Motor neuron (in vitro differentiated cells): ENCODE measurements around the gene RASL10A. TPM values are rescaled to one million over a fixed set of nuclear protein-coding genes. Genes with fewer than 3 reads are reported as not detected.

Experiments used
- ATAC-seq, 8 experiments: fragments of 200-7000 bp; cut with Tn5 transposase; replicated peaks in 6 of 8; 2 replicates each; pipeline ENCODE4 v1.8.0; 2021; ENCODE audit warnings: mild to moderate bottlenecking in 8 of 8, moderate library complexity in 8 of 8
- H3K27ac ChIP-seq, 2 donors: fragments of 250-450 bp; sonication (Bioruptor Pico); 2 replicates each; pipeline ENCODE4 v1.9.0; 2021; ENCODE audit warnings: antibody characterized with exemption in 2 of 2, mild to moderate bottlenecking in 2 of 2, moderate library complexity in 1 of 2
- H3K4me1 ChIP-seq, 2 donors: fragments of 250-450 bp; sonication (Bioruptor Pico); replicated peaks in 1 of 2; 2 replicates each; pipeline ENCODE4 v1.6.1; 2021; ENCODE audit warnings: antibody characterized with exemption in 2 of 2, mild to moderate bottlenecking in 2 of 2, moderate library complexity in 1 of 2
- H3K4me3 ChIP-seq, 5 donors: fragments of 250-450 bp; sonication (Bioruptor Pico); 2 replicates each; pipeline ENCODE4 v1.9.0; 2021; ENCODE audit warnings: antibody characterized with exemption in 5 of 5, mild to moderate bottlenecking in 5 of 5, moderate library complexity in 4 of 5
- WGBS, 10 experiments: fragments of 450-650 bp; shearing (Covaris generic); methylation state at CpG; one replicate each; pipeline ENCODE4 v1.0.0; 2022; 5-methylcytosine and 5-hydroxymethylcytosine counted together
- in situ Hi-C, 9 experiments: fragments of 400-800 bp; cut with MboI; loops; one replicate each; pipeline ENCODE4 v1.15.0; 2021; ENCODE audit warnings: low sequenced_read_pairs in 9 of 9, low pct_unique_long_range_greater_than_20kb in 2 of 9; ENCODE audit not compliant: unreplicated experiment in 9 of 9
- total RNA-seq, 8 experiments: library from RNA; unstranded; fragments of 300-600 nt; gene quantifications; 2 replicates each; pipeline versions ENCODE4 v1.2.3 to v1.2.4, GENCODE V29; 2022

The RASL10A gene
- total RNA-seq, 8 experiments from 2014 or later: 0.05 to 4.7 (median 0.34) TPM; not detected in 2

DNA sequence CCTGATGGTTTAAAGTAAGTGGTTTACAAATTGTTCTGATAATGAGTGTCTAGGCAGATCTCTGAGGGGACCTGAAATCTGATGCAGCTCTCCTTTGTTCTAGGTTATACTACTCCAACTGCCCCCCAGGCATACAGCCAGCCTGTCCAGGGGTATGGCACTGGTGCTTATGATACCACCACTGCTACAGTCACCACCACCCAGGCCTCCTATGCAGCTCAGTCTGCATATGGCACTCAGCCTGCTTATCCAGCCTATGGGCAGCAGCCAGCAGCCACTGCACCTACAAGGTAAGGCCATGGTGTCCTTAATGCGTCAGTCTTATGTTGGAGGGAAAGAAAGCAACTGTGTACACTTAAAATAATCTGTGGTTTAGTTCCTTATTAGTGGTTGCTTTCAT, 37.6 kb downstream of the RASL10A start:
- Histone ChIP-seq H3K4me1 (no peaks in the 10 kb centered on the region), H3K27ac (no peak overlapping the region), H3K4me3 (no peak overlapping the region)
- ATAC-seq: peak in 2 of 8 experiments; percentile 15 to 19
- in situ Hi-C loops: no loop called here
- 83 to 100% (median 100%) methylated on average over 1 of the region's 1 CpG; no CpG with 5 or more reads in 7 of the 10 experiments for WGBS, 10 experiments

DNA sequence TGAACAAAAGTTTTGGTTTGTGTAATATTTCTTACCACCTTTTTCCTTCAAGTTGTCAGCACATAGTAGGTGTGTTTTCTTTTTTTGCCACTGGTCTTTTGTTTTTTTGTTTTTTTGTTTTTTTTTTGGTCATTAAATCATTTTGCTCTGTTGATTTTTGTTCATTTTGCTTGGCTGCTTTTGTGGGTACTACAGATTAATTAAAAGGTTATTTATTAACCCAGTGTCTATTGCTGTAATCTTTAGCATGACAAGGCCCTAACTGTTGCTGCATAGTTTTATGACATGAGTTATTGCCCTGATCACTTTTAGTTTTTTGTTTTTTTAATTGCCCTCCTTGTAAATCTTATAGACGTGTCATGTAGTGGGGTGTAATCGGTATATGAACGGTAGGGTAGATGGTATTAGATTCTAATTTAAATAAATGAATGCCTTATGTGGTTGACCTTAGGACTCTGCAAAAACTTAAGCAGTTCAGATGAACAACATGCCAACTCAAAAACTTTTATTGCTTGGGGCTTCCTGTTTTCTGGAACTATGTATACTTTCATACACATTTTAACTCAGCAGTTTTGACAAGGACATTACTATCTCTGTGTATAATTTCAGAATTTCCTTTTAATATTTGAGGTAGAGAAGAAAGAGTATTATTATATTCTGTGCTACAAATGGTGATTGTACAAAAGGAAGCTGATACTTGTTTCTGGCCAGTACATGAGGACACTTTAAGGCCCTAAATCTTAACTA, 39.5 kb downstream of the RASL10A start:
- WGBS, 10 experiments: 0 to 75% (median 48%) methylated on average over 1 to 3 of the region's 3 CpGs; no CpG with 5 or more reads in 2 of the 10 experiments
- ATAC-seq: no peak
- no peak overlapping the region for H3K4me3 ChIP-seq
- H3K4me1 ChIP-seq: peaks cover 2 to 8% of the 10 kb centered on the region in 2 donors
- in situ Hi-C loops: no loop called here
- H3K27ac ChIP-seq: no peak overlapping the region

GRCh38 chr22:29275167-29275566, 40.3 kb downstream of the RASL10A start:
- ATAC-seq: no peak
- Histone ChIP-seq H3K4me3 (no peak overlapping the region), H3K4me1 (peaks cover 10 to 17% of the 10 kb centered on the region in 2 donors), H3K27ac (no peak overlapping the region)
- in situ Hi-C loops: no loop called here
- 25 to 100% (median 86%) methylated on average over 1 to 3 of the region's 3 CpGs; no CpG with 5 or more reads in 1 of the 10 experiments for WGBS, 10 experiments

DNA sequence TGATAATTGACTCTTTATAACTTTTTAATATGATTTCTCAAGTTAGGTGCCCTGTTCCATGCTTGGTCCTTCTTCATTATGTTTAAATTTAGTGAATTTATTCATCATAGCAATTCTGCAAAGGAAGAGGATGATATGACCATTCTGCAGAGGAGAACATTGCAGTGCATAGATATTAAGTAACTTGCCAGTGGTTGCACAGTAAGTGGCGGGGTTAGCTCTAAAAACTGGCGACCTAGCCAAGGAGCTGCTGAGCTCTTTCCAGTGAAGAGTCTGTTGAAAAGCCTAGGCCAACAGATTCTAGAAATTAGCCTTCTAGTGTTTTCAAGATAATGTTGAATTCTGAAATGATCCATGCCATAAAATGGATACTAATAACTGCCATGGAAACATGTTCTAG, 42.9 kb downstream of the RASL10A start:
- H3K4me1 ChIP-seq: peaks cover 16 to 18% of the 10 kb centered on the region in 2 donors
- no peak overlapping the region for H3K4me3 ChIP-seq
- 20 to 100% (median 100%) methylated on average over 1 to 2 of the region's 2 CpGs; no CpG with 5 or more reads in 1 of the 10 experiments for WGBS, 10 experiments
- ATAC-seq: no peak
- in situ Hi-C loops: loop anchor here in 1 of 9 experiments (25.0 kb wide), 1 partner anchor 410 kb away; no protein-coding TSS in a partner anchor
- no peak overlapping the region for H3K27ac ChIP-seq

DNA sequence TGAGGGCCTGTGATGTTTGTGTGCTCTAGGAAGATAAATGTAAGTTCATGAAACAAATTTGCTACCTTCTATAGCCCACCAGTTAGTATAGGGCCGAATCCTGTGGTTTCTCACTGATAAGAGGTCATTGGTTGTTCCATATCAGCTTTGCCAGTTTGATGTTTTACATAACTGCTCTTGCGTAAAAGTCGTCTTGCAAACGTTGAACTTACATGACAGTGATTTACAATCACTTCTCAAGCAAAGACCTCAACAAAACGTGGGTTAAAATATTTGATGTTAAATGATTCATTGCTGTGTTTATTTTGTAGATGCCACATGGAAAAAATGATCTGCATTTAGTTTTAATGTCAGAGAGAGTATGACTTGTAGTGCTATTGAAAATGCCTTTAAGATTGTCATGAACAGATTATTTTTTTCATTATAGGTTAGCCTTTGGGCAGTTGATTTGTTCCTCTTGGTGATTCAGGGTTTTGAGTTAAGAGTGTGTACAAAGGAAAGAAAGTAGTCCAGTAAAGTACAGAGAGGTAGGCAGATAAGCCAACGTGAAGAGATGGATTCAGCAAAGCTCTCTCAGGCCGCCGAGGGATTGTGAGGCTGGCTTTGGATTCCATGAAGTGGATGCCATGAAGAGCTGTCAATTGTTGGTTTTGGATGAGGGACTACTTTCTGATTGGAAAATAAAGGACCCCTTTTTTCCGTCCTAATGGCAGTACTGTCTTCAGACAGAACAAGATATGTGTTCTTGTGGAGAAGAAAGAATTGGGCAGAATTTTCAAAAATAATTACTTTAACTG, 44.8 kb downstream of the RASL10A start:
- H3K4me3 ChIP-seq: peak overlapping the region; percentile 79 to 99 (median 92)
- 7 to 42% (median 23%) methylated on average over 3 to 9 of the region's 9 CpGs; no CpG with 5 or more reads in 1 of the 10 experiments for WGBS, 10 experiments
- H3K4me1 ChIP-seq: peaks cover 26 to 30% of the 10 kb centered on the region in 2 donors
- in situ Hi-C loops: loop anchor here in 1 of 9 experiments (25.0 kb wide), 1 partner anchor 408 kb away; no protein-coding TSS in a partner anchor
- H3K27ac ChIP-seq: no peak overlapping the region
- ATAC-seq: no peak

GRCh38 chr22:29269731-29270474, 45.6 kb downstream of the RASL10A start:
- Histone ChIP-seq H3K4me3 (peak overlapping the region; percentile 79 to 99 (median 92)), H3K27ac (no peak overlapping the region), H3K4me1 (peaks cover 26 to 30% of the 10 kb centered on the region in 2 donors)
- in situ Hi-C loops: loop anchor here in 1 of 9 experiments (25.0 kb wide), 1 partner anchor 408 kb away; no protein-coding TSS in a partner anchor
- WGBS, 10 experiments: 0 to 40% (median 21%) methylated on average over 5 to 11 of the region's 13 CpGs
- no peak for ATAC-seq

GRCh38 chr22:29269230-29269604, 46.3 kb downstream of the RASL10A start:
- Histone ChIP-seq H3K27ac (peak overlapping the region; percentile 100), H3K4me1 (peaks cover 26 to 30% of the 10 kb centered on the region in 2 donors), H3K4me3 (peak overlapping the region; percentile 79 to 99 (median 92))
- WGBS, 10 experiments: 0 to 4% (median 0%) methylated on average over 1 to 14 of the region's 14 CpGs; no CpG with 5 or more reads in 3 of the 10 experiments
- in situ Hi-C loops: loop anchor here in 1 of 9 experiments (25.0 kb wide), 1 partner anchor 407 kb away; no protein-coding TSS in a partner anchor
- ATAC-seq: no peak

DNA sequence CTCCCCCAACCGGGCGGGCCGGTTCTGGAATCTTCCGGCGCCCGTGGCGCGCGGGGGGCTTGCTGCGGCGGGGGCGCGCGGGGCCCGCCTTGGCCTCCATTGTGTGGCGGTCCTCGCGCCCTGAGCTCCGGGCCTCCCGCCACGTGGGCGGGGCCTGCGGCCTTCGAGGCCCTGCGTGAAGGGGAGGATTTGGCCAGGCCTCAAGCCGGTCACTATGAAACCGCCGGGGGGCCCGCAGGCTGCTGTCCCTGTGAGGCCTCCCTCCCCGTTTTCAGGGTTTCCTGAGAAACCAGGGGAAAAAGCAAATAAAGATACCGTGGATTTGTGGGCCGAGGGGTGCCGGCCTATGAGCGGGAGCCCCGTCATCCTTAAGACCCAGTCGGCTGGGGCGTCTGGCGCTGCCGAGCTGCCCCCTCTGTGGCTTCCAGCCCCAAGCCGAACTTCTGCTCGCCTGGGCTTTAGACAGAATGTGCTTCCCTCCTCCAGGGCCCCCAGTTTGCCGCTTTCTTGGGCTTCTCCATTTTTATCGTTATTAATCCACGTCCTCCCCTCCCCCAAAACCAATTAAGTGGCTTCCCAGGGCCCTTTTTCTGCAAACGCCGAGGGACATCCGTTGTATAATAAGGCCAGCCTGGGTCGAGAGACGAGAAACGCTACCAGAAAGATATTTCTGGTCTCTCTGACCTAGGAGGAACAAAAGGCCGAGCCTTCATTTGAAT, 46.8 kb downstream of the RASL10A start:
- Histone ChIP-seq H3K4me3 (peak overlapping the region; percentile 79 to 99 (median 92)), H3K4me1 (peaks cover 26 to 30% of the 10 kb centered on the region in 2 donors), H3K27ac (peak overlapping the region; percentile 100)
- ATAC-seq: peak; percentile 15 to 44 (median 32)
- in situ Hi-C loops: loop anchor here in 1 of 9 experiments (25.0 kb wide), 1 partner anchor 406 kb away; no protein-coding TSS in a partner anchor
- 0 to 2% (median 0%) methylated on average over 2 to 23 of the region's 51 CpGs; no CpG with 5 or more reads in 2 of the 10 experiments for WGBS, 10 experiments

DNA sequence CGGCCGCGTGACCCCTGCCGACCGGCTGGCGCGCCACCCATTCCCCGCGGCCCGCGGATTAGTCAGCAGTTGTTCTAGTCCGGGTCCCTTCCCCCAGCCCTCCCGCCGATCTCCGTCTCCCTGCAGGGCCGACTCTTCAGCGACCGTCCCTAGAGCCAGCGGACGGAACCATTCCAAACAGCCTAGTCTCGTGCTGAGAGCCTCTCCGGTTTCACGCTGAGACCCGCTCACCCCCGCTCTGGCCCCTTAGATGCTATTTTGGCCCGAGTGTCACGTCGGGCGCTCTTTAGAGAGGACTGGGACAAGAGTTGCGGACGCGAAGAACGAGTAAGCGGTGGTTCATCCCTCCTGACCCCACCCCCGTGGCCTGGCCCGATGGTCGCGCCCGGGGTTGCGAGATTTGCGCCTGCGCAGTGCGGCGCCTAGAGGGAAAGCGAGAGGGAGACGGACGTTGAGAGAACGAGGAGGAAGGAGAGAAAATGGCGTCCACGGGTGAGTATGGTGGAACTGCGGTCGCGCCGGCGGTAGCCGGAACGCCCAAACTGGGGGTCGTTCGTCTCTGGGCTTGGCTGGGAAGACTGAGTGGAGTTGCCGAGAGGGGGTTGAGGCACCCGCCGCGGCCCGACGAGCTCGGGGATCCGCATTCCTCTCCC, 47.5 kb downstream of the RASL10A start, which contains the start of the genes EWSR1 and RHBDD3:
TSS of gene EWSR1 (plus strand) at position 411 of the 653 bp plus-strand sequence. CDS start at position 480, 69 bp downstream.
TSS of gene RHBDD3 (minus strand) at position 124 of the 653 bp plus-strand sequence. CDS start 2,355 bp downstream, outside the sequence.
- Histone ChIP-seq H3K4me1 (peaks cover 26 to 30% of the 10 kb centered on the region in 2 donors), H3K27ac (peak within 1 kb of the TSS; percentile 100), H3K4me3 (peak within 1 kb of the TSS; percentile 79 to 99 (median 92))
- ATAC-seq: peak; percentile 75 to 92 (median 89)
- WGBS, 10 experiments: 0 to 4% (median 0%) methylated on average over 2 to 20 of the region's 67 CpGs; no CpG with 5 or more reads in 7 of the 10 experiments
- in situ Hi-C loops: loop anchor here in 1 of 9 experiments (25.0 kb wide), 1 partner anchor 406 kb away; no protein-coding TSS in a partner anchor

- 0 to 7% (median 0%) methylated on average over 2 to 18 of the region's 32 CpGs; no CpG with 5 or more reads in 5 of the 10 experiments for WGBS, 10 experiments
- Histone ChIP-seq H3K27ac (peak overlapping the region; percentile 100), H3K4me3 (peak overlapping the region; percentile 79 to 99 (median 92)), H3K4me1 (peaks cover 26 to 30% of the 10 kb centered on the region in 2 donors)
- ATAC-seq: peak in 1 of 8 experiments; percentile 0
- in situ Hi-C loops: loop anchor here in 1 of 9 experiments (25.0 kb wide), 1 partner anchor 405 kb away; no protein-coding TSS in a partner anchor
Observed at GRCh38 chr22:29267462-29267857, 48.0 kb downstream of the RASL10A start.
